HG03354 (cell line): ENCODE results near the gene C19orf53.
"Not testable (repeated sequence)": the region's sequence is repeated elsewhere in the genome, so short reads cannot be mapped to it uniquely, and the experiment has no call there.

Source experiments
- ATAC-seq: cut with Tn5 transposase; IDR thresholded peaks from one replicate; pipeline ENCODE4 v1.9.1; 2021; ENCODE audit warnings: mild to moderate bottlenecking; ENCODE audit not compliant: unreplicated experiment, poor library complexity, severe bottlenecking

Gene C19orf53

DNA sequence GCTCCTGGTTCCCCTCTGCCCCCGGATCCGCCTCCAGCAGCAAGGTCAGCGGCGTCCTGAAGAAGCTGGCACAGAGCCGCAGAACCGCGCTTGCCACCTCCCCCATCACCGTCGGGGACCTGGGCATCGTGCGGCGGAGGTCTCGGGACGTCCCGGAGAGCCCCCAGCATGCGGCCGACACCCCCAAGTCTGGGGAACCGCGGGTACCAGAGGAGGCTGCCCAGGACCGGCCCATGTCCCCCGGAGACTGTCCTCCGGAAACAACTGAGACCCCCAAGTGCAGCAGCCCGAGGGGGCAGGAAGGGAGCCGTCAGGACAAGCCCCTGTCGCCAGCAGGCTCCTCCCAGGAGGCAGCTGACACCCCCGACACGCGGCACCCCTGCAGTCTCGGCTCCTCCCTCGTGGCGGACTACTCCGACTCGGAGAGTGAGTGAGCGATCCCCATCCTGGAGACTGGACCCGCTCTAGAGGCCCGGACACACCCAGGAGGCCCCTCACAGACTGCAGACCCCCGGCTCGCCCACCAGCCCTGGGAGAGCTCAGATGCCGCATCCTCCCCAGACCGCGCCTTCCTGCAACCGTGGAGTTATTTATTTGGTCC, 11.5 kb upstream of the C19orf53 start:
- ATAC-seq = no peak

GRCh38 chr19:13763265-13763664, 11.0 kb upstream of the C19orf53 start:
- ATAC-seq = no peak

DNA sequence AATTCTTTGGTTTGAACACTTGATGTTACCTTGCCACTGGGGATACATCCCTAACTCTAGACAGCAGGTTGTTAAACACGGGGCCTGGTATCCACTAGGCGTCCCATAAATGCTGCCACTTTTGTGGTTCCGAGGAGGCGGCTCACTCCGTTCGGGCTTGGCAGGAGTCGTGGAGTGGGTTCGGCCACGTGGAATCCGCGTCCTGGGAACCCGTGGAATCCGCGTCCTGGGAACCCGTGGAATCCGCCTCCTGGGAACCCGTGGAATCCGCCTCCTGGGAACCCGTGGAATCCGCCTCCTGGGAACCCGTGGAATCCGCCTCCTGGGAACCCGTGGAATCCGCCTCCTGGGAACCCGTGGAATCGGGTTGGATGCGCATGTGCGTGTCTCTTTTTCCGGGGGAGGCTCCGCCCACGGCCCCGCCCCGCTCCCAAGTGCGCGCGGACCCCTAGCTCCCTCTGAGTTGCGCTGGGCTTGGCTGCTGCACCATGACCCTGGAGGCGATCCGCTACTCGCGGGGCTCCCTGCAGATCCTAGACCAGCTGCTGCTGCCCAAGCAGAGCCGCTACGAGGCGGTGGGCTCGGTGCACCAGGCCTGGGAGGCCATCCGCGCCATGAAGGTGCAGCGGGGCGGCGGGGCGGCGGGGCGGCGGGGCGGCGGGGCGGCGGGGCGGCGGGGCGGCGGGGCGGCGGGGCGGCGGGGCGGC, 10.0 kb upstream of the C19orf53 start, which contains the start of gene MRI1:
Gene MRI1, plus strand, starts transcription at position 422 of the 707 bp plus-strand sequence. Its CDS starts 67 bp downstream, at position 489.
- peak; percentile 57 for ATAC-seq

DNA sequence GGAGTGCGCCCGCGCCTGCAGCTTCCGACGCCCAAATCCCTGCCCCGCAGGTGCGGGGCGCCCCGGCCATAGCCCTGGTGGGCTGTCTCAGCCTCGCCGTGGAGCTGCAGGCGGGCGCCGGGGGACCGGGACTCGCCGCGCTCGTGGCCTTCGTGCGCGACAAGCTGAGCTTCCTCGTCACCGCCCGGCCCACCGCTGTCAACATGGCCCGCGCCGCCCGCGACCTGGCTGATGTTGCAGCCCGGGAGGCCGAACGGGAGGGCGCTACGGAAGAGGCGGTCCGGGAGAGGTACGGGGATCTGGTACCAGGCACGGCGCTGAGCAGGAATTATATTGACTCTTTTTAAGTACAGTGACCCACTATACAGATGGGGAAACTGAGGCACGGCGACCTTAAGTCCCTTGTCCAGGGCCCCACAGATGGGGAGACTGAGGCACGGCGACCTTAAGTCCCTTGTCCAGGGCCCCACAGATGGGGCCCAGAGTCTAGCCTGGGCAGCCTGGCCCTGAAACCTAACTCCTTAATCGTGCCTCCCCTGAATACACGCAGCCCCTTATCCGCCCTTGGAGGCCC, 9.3 kb upstream of the C19orf53 start:
- ATAC-seq = peak; percentile 38

- no peak for ATAC-seq
Measured at GRCh38 chr19:13765395-13766094, 8.7 kb upstream of the C19orf53 start.

DNA sequence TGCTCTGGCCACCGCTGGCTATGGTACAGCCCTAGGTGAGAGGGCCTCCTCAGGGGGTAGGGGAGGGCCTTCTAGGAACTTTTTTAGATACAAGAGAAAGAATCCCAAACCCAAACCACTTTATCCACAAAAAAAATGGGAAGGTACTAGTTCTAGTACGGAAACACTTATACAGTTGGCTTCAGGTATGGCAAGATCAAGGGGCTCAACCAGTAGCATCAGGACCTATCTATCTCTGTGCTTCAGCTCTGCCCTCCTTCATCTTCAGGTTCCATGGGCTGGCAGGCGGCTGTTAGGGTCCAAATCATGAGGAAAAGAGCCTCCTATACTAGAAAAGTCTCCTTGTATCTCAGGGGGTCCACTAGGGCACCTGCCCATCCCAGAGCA, 8.2 kb upstream of the C19orf53 start:
- ATAC-seq = no peak

DNA sequence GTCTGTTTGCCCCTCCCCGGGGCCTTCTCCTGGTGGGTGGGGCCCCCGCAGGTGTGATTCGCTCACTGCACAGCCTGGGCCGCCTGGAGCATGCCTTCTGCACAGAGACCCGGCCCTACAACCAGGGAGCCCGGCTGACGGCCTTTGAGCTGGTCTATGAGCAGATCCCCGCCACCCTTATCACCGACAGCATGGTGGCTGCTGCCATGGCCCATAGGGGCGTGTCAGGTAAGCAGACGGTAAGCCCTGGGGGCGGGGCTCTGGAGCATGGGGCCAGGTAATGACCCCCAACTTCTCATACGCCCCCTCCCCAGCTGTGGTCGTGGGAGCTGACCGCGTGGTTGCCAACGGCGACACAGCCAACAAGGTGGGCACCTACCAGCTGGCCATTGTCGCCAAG, 5.7 kb upstream of the C19orf53 start:
- ATAC-seq = no peak

DNA sequence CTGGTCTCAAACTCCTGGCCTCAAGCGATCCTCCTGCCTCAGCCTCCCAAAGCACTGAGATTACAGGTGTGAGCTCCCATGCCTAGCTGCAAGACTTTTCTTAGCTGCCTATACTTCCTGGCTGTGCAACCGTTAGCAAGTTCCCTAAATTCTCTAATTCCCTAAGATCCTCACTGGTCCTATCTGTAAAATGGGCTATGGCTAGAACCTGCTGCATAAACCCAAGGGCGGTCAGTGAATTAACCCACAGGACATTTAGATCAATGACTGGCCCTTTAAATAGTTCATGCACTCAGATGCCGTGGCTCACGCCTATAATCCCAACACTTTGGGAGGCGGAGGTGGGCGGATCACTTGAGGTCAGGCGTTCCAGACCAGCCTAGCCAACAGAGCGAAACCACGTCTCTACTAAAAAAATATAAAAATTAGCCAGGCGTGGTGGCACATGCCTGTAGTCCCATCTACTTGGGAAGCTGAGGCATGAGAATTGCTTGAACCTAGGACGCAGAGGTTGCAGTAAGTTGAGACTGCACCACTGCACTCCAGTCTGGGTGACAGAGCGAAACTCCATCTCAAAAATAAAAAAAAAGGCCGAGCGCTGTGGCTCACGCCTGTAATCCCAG, 4.1 kb upstream of the C19orf53 start:
- no peak for ATAC-seq

GRCh38 chr19:13778398-13778797, 4.1 kb downstream of the C19orf53 start:
- no peak for ATAC-seq

GRCh38 chr19:13778847-13779246, 4.6 kb downstream of the C19orf53 start:
- no peak for ATAC-seq

DNA sequence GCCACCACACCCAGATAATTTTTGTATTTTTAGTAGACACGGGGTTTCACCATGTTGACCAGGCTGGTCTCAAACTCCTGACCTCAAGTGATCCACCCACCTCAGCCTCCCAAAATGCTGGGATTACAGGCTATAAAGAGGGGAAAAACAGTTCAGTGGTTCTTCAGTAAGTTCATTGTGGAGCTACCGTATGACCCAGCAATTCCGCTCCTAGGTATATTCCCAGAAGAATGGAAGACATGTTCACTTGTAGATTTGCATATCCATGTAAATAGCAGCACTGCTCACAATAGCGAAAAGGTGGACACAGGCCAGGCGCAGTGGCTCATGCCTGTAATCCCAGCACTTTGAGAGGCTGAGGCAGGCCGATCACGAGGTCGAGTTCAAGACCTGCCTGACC, 5.5 kb downstream of the C19orf53 start:
- not testable (repeated sequence) for ATAC-seq

GRCh38 chr19:13781547-13781946, 7.3 kb downstream of the C19orf53 start:
- no peak for ATAC-seq

- ATAC-seq = no peak
Measured at GRCh38 chr19:13782537-13782936, 8.3 kb downstream of the C19orf53 start.

GRCh38 chr19:13783565-13784500, 9.6 kb downstream of the C19orf53 start:
- no peak for ATAC-seq

GRCh38 chr19:13784731-13785452, 10.6 kb downstream of the C19orf53 start:
- no peak for ATAC-seq

GRCh38 chr19:13788991-13789390, 14.7 kb downstream of the C19orf53 start:
- no peak for ATAC-seq

- ATAC-seq = no peak
Measured at GRCh38 chr19:13790354-13790753, 16.1 kb downstream of the C19orf53 start.

- ATAC-seq = not testable (repeated sequence)
Measured at GRCh38 chr19:13793317-13793716, 19.1 kb downstream of the C19orf53 start.

- no peak for ATAC-seq
Measured at GRCh38 chr19:13794398-13794756, 20.1 kb downstream of the C19orf53 start.
